ENCODE measurements around the gene AGR2. TPM values are rescaled to one million over a fixed set of nuclear protein-coding genes. Genes with fewer than 3 reads are reported as not detected.
"Not testable (repeated sequence)": the region's sequence is repeated elsewhere in the genome, so short reads cannot be mapped to it uniquely, and the experiment has no call there.

AGR2 gene
- total RNA-seq, 1 donor from 2014 or later = 116 TPM

DNA sequence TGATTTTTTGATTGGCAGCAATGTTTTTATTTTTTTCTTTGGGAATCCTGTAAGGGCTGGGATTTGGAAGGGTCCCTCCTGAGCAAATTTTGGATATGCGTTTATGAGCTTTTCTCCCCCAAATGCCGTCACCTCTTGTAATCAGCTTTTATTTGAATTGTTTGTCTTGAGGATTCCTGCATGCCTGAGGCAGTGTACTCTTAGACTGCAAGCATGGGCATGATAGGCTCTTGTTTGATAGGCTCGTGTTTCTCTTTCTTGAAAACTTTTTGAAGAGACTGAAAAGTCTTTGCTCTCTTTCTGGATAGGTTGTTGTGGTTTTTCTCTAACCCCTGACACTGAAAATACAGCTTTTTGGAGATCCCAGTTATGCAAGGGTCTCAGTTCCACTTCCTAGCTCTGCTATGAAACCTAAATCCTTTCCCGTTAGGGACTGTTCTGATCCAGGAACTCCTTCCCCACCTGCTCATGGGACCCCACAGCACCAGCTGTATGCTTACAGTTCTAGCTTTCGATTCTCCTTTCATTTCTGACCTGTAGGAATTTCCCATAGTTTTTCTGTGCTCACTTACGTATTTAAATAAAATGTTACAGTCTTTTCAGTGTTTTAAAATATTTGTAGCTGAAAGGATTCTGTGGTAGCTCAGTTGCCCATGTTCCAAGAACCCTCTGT lies 34.0 kb downstream of the AGR2 start:
- H3K27me3 Mint-ChIP-seq = no peaks in the 10 kb centered on the region
- H3K27ac Mint-ChIP-seq = peak overlapping the region; percentile 44
- H3K36me3 Mint-ChIP-seq = no peaks in the 10 kb centered on the region
- no peak for DNase-seq (ENCODE audit: extremely low spot score, unreplicated experiment)
- peaks cover 4% of the 10 kb centered on the region for H3K4me1 Mint-ChIP-seq (ENCODE audit: unreplicated experiment)
- H3K9me3 Mint-ChIP-seq = peaks cover 4% of the 10 kb centered on the region
- peak overlapping the region; percentile 31 for H3K4me3 Mint-ChIP-seq
- TF ChIP-seq, protein P1, sequence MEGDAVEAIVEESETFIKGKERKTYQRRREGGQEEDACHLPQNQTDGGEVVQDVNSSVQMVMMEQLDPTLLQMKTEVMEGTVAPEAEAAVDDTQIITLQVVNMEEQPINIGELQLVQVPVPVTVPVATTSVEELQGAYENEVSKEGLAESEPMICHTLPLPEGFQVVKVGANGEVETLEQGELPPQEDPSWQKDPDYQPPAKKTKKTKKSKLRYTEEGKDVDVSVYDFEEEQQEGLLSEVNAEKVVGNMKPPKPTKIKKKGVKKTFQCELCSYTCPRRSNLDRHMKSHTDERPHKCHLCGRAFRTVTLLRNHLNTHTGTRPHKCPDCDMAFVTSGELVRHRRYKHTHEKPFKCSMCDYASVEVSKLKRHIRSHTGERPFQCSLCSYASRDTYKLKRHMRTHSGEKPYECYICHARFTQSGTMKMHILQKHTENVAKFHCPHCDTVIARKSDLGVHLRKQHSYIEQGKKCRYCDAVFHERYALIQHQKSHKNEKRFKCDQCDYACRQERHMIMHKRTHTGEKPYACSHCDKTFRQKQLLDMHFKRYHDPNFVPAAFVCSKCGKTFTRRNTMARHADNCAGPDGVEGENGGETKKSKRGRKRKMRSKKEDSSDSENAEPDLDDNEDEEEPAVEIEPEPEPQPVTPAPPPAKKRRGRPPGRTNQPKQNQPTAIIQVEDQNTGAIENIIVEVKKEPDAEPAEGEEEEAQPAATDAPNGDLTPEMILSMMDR (conservative IDR thresholded peaks at IDR 0.05) = no peak

DNA sequence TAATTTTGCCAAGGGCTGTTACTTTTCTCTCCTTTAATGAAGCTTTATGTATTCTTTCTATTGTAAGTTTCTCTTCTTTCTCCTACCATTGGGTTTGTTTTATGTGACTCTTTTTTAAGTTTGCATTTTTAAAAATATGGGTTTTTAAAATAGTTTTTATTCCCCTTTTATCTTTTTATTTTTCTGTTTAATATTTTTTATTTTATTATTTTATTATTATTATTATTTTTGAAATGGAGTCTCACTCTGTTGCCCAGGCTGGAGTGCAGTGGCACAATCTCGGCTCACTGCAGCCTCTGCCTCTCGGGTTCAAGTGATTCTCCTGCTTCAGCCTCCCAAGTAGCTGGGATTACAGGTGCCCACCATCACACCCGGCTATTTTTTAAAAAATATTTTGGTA lies 34.8 kb downstream of the AGR2 start:
- DNase-seq (ENCODE audit: extremely low spot score, unreplicated experiment); H3K9me3 Mint-ChIP-seq; H3K27ac Mint-ChIP-seq: not testable (repeated sequence)

DNA sequence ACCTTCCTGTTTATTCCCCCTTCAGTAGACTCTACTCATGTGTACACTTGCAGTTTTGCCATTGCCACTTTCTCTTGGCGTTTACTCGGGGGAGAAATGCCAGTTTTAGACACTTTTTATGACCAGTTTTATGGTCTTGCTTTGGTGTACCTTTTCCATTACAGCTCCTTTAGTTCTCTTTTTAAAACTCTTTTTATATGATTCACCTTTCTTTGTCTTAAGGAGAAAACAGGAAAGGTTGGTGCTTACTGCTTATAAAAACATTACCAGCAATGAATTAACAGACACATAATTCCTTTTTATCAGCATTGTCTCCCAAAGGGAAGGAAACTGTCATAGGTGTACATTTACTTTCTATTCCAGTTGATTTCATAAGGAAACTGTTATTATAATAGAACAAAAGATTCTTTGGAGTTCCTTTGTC lies 39.4 kb downstream of the AGR2 start:
- peaks cover under 1% of the 10 kb centered on the region for H3K4me1 Mint-ChIP-seq (ENCODE audit: unreplicated experiment)
- no peak overlapping the region for H3K27ac Mint-ChIP-seq
- H3K9me3 Mint-ChIP-seq = peaks cover 8% of the 10 kb centered on the region
- no peak for DNase-seq (ENCODE audit: extremely low spot score, unreplicated experiment)
- TF ChIP-seq, protein P1 (conservative IDR thresholded peaks at IDR 0.05) = no peak
- peaks cover 10% of the 10 kb centered on the region for H3K36me3 Mint-ChIP-seq
- no peak overlapping the region for H3K4me3 Mint-ChIP-seq
- H3K27me3 Mint-ChIP-seq = no peaks in the 10 kb centered on the region

More for the DNA sequence above, 34.8 kb downstream of the AGR2 start:
- H3K36me3 Mint-ChIP-seq; H3K4me1 Mint-ChIP-seq (ENCODE audit: unreplicated experiment); H3K27me3 Mint-ChIP-seq; H3K4me3 Mint-ChIP-seq: not testable (repeated sequence)

DNA sequence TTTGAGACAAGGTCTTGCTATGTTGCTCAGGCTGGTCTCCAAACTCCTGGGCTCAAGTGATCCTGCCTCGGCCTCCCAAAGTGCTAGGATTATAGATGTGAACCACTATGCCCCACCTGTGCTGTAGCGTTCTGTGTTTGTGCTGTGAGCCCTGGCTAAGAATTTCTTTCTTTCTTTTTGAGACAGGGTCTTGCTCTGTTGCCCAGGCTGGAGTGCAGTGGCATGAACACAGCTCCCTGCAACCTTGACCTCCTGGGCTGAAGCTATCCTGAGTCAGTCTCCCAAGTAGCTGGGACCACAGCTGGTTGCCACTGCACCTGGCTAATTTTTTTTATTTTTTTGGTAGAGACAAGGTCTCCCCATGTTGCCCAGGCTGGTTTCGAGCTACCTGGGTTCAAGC lies 39.9 kb downstream of the AGR2 start:
- H3K36me3 Mint-ChIP-seq = peaks cover 13% of the 10 kb centered on the region

DNA sequence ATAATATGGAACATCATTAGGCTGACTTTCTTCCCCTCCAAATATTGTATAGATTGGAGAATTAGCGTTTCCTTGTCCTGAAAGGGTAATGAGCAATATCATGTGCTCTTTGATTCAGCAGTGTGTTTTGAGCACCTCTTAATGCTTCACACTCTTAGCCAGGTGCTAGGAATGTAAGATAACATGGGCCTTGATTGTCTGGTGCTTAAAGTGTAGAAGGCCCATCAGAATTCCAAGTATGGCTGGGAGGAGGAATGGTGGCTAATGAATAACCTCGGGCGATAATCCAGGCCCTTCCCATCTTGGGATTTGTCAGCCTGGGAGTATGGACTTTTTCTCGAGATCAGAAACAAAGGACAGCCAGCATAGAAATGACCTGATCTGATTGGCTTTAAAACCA lies 42.6 kb downstream of the AGR2 start:
- no peaks in the 10 kb centered on the region for H3K4me1 Mint-ChIP-seq (ENCODE audit: unreplicated experiment)
- no peak for DNase-seq (ENCODE audit: extremely low spot score, unreplicated experiment)
- no peak overlapping the region for H3K4me3 Mint-ChIP-seq

More for the DNA sequence above, 39.9 kb downstream of the AGR2 start:
- DNase-seq (ENCODE audit: extremely low spot score, unreplicated experiment) = no peak
- Mint-ChIP-seq H3K27ac (no peak overlapping the region), H3K4me3 (no peak overlapping the region), H3K27me3 (no peaks in the 10 kb centered on the region), H3K9me3 (peaks cover 8% of the 10 kb centered on the region), H3K4me1 (ENCODE audit: unreplicated experiment) (no peaks in the 10 kb centered on the region)
- TF ChIP-seq, protein P1 (conservative IDR thresholded peaks at IDR 0.05) = no peak

DNA sequence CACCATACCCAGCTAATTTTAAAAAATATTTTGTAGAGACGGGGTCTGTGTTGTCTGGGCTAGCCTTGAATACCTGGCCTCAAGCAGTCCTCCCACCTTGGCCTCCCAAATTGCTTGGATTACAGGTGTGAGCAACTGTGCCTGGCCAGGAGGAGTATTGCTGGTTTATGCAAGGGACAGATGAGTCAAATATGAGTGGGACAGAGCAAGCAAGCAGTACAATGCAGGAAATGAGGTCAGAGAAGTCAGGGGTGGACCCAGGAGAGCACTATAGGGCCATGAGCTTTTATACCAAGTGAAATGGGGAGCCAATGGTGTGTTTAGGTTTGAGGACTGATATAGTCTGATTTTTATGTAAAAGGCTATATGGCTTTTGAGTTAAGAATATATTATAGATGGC lies 45.0 kb downstream of the AGR2 start:
- H3K4me3 Mint-ChIP-seq = no peak overlapping the region
- peaks cover 13% of the 10 kb centered on the region for H3K36me3 Mint-ChIP-seq
- TF ChIP-seq, protein P1 (conservative IDR thresholded peaks at IDR 0.05) = no peak

More for the DNA sequence above, 42.6 kb downstream of the AGR2 start:
- no peak overlapping the region for H3K27ac Mint-ChIP-seq
- H3K27me3 Mint-ChIP-seq = no peaks in the 10 kb centered on the region
- TF ChIP-seq, protein P1 (conservative IDR thresholded peaks at IDR 0.05) = no peak
- peaks cover 8% of the 10 kb centered on the region for H3K9me3 Mint-ChIP-seq
- peaks cover 13% of the 10 kb centered on the region for H3K36me3 Mint-ChIP-seq

More for the DNA sequence above, 45.0 kb downstream of the AGR2 start:
- Mint-ChIP-seq H3K9me3 (peaks cover 8% of the 10 kb centered on the region), H3K27ac (no peak overlapping the region), H3K4me1 (ENCODE audit: unreplicated experiment) (no peaks in the 10 kb centered on the region), H3K27me3 (peaks cover 7% of the 10 kb centered on the region)
- no peak for DNase-seq (ENCODE audit: extremely low spot score, unreplicated experiment)
